Body of pancreas (tissue), 4 donors: ENCODE data around the gene PDCD2L.
"Not testable (repeated sequence)": the region's sequence is repeated elsewhere in the genome, so short reads cannot be mapped to it uniquely, and the experiment has no call there.

ENCODE experiments used
- CTCF ChIP-seq, 7 experiments: fragments of 450-650 bp in 4 of 7; fragments of 200-600 bp in 3 of 7; sonication (generic) in 3 of 7; IDR thresholded peaks; one replicate each; pipeline ENCODE4 v1.5.1; 2016 to 2019; ENCODE audit warnings: antibody characterized with exemption in 7 of 7
- POLR2A ChIP-seq, 3 donors: fragments of 450-650 bp; IDR thresholded peaks; one replicate each; pipeline ENCODE4 v1.6.1; 2016; ENCODE audit warnings: antibody characterized with exemption in 3 of 3, mild to moderate bottlenecking in 2 of 3

GRCh38 chr19:34400844-34401243 lies 3.4 kb upstream of the PDCD2L start:
- not testable (repeated sequence) for TF ChIP-seq CTCF, POLR2A (IDR thresholded peaks at IDR 0.05)
